Lower leg skin (tissue), 4 donors: ENCODE measurements around the gene CMIP. TPM values are rescaled to one million over a fixed set of nuclear protein-coding genes. Genes with fewer than 3 reads are reported as not detected.
A peak's percentile ranks its signal among the peaks of the same experiment; 100 is the strongest.

Source experiments
- DNase-seq, 2 donors: peaks; one replicate each; pipeline ENCODE4 v3.0.0-alpha.2; 2019; ENCODE audit warnings: low spot score in 2 of 2
- H3K4me3 ChIP-seq: fragments of 200-600 bp; sonication (generic); 2 replicates; pipeline ENCODE4 v1.5.1; 2017; ENCODE audit warnings: mild to moderate bottlenecking, low read depth; ENCODE audit not compliant: poor library complexity, severe bottlenecking
- POLR2A ChIP-seq, 2 donors: fragments of 450-650 bp; IDR thresholded peaks; one replicate each; pipeline ENCODE4 v1.6.1; 2016 to 2017; ENCODE audit warnings: antibody characterized with exemption in 2 of 2, mild to moderate bottlenecking in 1 of 2, moderate library complexity in 1 of 2
- WGBS, 2 donors: methylation state at CpG; one replicate each; pipeline ENCODE4 v1.1.5; 2018; 5-methylcytosine and 5-hydroxymethylcytosine counted together
- intact Hi-C: fragments of 100-400 bp; cut with DNase I; formaldehyde crosslinking; loops from one replicate; pipeline ENCODE4 v1.15.0; 2023; ENCODE audit warnings: low total_unique reads
- total RNA-seq, 4 donors: library from RNA; depleted of rRNA; stranded (reverse); fragments of >200 nt; gene quantifications; one replicate each; pipeline ENCODE4 v1.1.0, GENCODE V29; 2016
- TF ChIP-seq, protein P1 (sequence below), 3 donors: fragments of 450-650 bp; IDR thresholded peaks; one replicate each; pipeline ENCODE4 v1.5.1; 2016; ENCODE audit warnings: antibody characterized with exemption in 3 of 3, mild to moderate bottlenecking in 3 of 3, moderate library complexity in 2 of 3

Gene CMIP
- total RNA-seq, 4 donors from 2014 or later, result 53.7 to 115 (median 77.4) TPM

DNA sequence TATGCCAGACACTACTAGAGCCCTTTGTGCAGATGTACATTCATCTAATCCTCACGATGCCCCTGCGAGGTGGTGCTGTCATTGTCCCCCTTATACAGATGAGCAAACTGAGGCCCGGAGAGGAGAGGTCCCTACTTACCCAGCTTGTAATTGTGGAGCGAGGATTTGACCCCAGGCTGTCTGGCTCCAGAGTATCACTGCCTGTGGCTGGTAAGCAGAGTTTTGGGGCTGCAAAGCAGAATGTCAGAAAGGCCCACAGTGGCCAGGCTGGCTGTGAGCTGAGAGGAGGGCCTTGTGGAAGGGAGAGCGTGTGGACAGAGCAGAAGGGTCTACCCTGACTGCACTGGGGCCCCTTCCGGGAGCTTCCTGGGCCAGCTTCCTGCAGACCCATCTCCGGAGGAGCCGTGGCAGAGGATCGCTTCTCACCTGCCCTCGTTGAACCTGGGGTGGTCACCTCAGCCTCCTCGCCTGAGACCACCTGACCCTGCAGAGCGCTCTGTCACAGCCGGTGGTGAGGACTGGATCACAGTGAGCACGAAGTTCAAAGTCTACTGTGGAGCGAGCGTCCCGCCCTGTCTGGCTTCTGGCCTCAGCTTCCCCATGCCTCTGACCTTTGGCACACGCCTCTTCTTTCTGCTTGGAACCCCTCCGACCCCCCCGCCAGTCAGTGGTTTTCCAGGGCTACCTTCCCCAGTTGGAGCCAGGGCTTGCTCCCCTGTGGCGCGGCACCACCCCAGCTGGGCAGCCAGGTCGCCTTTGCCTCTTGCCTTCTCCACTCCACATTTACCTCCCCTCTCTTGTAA, 12.1 kb downstream of the CMIP start:
- 84 to 91% methylated on average over 9 to 23 of the region's 23 CpGs for WGBS, 2 donors
- H3K4me3 ChIP-seq, result no peak overlapping the region
- intact Hi-C loops, result no loop called here
- TF ChIP-seq, protein P1, sequence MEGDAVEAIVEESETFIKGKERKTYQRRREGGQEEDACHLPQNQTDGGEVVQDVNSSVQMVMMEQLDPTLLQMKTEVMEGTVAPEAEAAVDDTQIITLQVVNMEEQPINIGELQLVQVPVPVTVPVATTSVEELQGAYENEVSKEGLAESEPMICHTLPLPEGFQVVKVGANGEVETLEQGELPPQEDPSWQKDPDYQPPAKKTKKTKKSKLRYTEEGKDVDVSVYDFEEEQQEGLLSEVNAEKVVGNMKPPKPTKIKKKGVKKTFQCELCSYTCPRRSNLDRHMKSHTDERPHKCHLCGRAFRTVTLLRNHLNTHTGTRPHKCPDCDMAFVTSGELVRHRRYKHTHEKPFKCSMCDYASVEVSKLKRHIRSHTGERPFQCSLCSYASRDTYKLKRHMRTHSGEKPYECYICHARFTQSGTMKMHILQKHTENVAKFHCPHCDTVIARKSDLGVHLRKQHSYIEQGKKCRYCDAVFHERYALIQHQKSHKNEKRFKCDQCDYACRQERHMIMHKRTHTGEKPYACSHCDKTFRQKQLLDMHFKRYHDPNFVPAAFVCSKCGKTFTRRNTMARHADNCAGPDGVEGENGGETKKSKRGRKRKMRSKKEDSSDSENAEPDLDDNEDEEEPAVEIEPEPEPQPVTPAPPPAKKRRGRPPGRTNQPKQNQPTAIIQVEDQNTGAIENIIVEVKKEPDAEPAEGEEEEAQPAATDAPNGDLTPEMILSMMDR (IDR thresholded peaks at IDR 0.05), result peak in 1 of 3 donors; percentile 97
- no peak for TF ChIP-seq POLR2A (IDR thresholded peaks at IDR 0.05)
- no peak for DNase-seq

DNA sequence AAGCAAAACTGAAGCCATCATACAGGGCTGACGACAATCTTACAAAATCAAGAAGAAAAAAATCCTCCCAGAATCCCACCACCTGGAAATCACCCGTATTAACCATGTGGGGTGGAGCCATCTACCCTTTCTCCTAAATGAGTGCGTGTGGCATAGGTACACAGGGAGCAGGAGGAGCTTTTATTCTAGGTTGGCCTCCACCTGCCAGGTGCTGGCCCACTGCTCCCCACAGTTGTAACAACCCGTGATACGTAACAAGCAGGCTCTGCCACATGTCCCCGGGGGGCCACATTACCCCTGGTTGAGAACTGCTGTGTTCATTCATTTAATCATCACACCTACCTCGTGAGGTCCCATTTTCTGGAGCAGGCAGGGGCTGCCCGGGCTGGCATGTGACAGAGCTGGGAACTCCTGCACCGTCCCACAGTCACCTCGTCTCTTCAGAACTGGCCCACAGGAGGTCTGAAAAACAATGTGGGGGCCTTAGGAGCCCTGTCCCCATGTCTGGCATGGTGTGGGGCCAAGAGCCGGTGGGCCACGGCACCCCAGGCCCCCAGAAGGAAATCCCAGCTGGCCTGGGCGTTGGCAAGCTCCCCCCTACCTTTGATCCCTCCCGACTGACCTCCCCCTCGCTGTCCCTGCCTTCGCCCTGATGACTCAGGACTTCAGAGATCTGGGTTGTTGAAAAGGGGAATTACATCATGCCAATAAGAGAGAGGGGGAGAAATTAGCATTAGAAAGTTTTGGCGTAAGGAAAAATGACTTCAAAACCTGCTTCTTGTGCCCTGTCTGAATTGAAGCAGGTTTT, 12.9 kb downstream of the CMIP start:
- DNase-seq, result no peak
- H3K4me3 ChIP-seq, result no peak overlapping the region
- intact Hi-C loops, result no loop called here
- TF ChIP-seq, protein P1 (IDR thresholded peaks at IDR 0.05), result no peak
- no peak for TF ChIP-seq POLR2A (IDR thresholded peaks at IDR 0.05)
- WGBS, 2 donors, result 57 to 61% methylated on average over 17 of the region's 17 CpGs

DNA sequence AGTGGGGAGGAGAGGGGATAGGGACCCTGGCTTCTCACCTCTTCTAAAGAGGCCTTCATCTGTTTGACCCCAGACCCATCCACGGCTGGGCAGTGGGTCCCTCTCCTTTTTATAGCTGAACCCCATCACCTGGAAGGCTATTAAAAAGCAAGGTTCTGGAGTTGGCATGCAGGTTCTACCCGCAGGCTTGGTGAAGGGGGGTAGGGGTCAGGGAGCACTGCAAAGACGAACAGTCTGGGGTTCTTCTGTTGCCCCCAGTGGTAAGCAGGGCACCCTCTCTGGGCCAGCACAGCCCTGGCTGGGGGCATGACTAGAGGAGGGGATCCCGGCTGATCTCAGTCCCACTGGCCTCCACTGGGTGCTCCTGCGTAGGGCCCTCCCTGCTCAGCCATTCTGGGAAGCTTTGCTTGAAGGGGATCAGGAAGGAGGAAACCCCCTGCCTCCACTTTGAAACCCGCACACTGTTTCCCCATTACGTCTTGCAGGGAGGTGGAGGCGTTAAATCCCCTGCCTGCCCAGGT, 13.6 kb downstream of the CMIP start:
- TF ChIP-seq, protein P1 (IDR thresholded peaks at IDR 0.05), result no peak
- no peak for TF ChIP-seq POLR2A (IDR thresholded peaks at IDR 0.05)
- intact Hi-C loops, result no loop called here
- no peak for DNase-seq
- 93 to 95% methylated on average over 8 of the region's 8 CpGs for WGBS, 2 donors
- no peak overlapping the region for H3K4me3 ChIP-seq

DNA sequence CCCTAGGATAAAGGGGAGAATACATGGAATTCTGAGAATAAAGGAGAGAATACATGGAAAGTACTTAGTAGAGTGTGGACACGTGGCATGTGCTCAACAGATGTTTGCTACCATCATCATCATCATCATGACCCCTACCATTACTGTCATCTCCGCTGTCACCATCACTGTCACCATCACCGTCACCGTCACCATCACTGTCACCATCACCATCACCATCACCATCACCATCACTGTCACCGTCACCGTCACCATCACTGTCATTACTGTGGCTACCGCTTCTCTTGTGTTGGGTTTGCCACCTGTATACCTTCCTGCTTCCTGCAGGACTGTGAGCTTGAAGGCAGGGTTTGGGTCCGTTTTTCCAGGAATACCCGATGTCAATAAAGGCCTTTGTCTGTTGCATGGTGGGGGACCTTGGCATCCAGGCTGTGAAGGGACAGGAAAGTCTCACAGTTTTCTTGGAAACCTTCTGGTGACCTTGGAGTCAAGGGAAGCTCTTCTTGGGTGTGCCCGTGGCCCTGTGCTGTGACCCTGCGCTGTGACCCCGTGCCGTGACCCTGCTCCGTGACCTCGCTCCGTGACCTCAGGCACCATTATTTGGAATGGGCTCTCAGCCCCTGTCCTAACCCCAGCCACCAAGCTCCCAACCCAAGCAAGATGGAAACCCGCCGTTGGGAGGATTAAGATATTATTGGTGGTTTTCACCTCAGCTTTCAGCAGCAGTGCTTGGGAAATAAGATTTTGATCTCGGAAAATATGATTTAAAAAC, 14.4 kb downstream of the CMIP start:
- 90 to 96% methylated on average over 19 of the region's 19 CpGs for WGBS, 2 donors
- intact Hi-C loops, result no loop called here
- no peak for TF ChIP-seq POLR2A (IDR thresholded peaks at IDR 0.05)
- TF ChIP-seq, protein P1 (IDR thresholded peaks at IDR 0.05), result no peak
- no peak overlapping the region for H3K4me3 ChIP-seq
- no peak for DNase-seq

DNA sequence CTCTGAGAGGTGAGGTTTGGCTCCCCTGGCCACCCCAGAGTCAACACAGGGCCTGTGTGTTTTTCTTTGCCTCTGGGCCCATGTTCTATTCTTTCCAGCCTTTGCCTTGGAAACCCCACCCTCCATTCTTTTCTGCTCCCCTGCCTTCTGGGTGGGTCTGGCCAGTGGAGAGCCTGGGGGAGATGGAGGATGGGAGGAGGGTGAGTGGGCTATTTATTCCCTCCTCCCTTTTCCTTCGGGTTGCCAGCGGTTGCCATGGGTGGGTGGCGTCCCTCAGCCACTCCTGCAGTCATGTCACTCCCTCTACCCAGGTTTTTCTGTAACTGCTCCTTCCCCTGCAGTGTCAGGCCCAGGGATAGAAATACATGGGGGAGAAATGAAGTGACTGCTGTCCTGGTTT, 15.5 kb downstream of the CMIP start:
- WGBS, 2 donors, result 32 to 47% methylated on average over 3 of the region's 3 CpGs
- DNase-seq, result no peak
- intact Hi-C loops, result no loop called here

More for the DNA sequence above, 15.5 kb downstream of the CMIP start:
- no peak overlapping the region for H3K4me3 ChIP-seq
- TF ChIP-seq, protein P1 (IDR thresholded peaks at IDR 0.05), result no peak
- no peak for TF ChIP-seq POLR2A (IDR thresholded peaks at IDR 0.05)
